ENCODE data around the gene SVIL.
"Not testable (repeated sequence)": the region's sequence is repeated elsewhere in the genome, so short reads cannot be mapped to it uniquely, and the experiment has no call there.

The SVIL gene

DNA sequence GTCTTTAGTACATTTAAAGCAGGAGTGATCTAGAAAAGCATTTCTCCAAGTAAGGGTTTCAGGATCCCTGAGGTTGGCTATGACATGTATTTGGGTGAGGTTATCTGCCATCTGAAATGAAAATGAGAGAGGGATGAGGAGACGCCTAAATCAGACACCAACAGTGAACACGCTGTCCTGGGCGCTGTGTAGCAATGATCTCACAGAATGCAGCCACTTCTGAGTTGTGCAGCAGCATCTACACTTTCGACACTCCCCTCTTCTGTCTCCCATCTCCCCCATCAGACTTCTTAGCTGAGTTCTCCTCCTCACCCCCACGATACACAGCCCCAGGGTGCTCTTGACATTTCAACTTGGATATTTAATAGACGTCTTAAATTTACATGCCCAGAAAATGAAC lies 95.4 kb downstream of the SVIL start:
- DNase-seq, result no peak

DNA sequence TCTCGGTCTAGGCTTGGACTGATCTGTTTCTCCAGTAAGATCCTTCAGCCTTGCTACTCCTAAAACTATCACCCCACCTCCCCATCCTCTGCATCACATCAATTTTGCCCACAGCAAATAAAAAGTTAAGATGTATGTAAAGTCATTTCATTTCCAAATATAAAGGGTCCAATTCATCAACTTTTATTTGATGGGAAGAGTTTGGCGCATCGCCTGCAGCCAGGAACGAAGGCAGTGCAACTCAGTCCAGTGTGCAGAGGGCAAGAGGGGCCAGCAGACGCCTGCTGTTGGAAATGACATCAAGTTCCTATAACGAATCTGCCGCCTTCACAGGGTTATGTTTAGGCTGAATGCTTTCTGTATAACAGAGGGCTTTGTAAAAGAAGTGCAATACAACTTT lies 97.0 kb downstream of the SVIL start:
- DNase-seq, result no peak

GRCh38 chr10:29536691-29537090 lies 98.1 kb downstream of the SVIL start:
- DNase-seq, result not testable (repeated sequence)

- DNase-seq, result no peak
Measured at GRCh38 chr10:29535778-29536453, 98.9 kb downstream of the SVIL start.

- no peak for DNase-seq
Measured at GRCh38 chr10:29535012-29535777, 99.6 kb downstream of the SVIL start.

- no peak for DNase-seq
Measured at GRCh38 chr10:29534590-29534989, 100.2 kb downstream of the SVIL start.

DNA sequence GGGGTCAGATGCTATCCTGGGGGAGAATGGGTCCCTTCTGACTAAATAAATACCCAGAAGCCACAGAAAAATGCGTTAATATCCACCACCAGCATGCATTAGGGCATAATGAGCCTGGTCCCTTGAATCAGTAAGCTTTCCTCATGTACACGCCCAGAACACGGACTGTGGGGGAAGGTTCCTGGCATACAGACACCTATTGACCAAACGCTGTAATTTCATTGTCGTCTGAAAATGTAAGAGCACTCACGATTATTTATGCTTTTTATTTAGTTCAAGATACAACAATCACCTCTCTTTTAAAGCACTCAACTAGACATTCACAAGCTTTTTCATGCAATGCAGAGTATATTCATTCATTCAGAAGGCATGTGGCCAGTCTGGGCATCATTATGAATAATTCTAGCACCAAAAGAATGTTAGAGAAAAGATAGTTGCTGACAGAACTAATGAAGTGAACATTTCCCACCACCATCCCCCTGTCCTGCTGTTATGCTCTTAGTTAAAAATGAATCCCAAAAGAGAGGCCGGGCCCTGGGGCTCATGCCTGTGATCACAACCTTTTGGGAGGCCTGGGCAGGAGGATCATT lies 101.0 kb downstream of the SVIL start:
- DNase-seq, result no peak

- no peak for DNase-seq
Measured at GRCh38 chr10:29533046-29533445, 101.7 kb downstream of the SVIL start.

DNA sequence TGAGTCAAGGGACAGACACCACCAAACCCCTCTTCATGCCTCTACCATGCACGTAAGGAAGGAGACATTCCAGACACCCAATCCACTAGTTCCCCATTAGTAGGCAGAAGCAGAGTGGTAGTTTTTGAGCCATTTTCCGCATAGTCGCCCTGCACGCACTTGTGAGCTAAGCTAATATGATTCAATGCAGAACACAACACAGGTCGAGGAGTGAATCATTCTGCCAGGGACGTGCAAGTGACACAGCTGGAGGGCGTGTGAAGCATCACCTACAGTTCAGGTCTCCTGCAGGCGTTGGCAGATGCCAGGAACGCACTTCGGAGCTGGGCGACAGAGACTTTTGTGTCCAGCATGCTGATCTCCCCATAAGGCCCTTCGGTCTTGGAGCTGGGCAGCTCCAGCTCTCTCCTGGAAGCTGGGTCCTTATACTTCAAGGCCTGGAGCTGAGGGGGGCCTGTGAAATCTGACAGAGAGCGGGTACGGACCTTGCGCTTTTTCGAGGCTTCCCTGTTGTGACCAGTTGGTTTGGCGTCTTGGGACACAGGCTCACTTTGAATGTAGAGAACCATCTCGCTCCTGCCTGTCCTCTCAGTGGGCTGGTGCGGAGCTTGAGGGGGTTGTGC lies 102.4 kb downstream of the SVIL start:
- DNase-seq, result no peak

DNA sequence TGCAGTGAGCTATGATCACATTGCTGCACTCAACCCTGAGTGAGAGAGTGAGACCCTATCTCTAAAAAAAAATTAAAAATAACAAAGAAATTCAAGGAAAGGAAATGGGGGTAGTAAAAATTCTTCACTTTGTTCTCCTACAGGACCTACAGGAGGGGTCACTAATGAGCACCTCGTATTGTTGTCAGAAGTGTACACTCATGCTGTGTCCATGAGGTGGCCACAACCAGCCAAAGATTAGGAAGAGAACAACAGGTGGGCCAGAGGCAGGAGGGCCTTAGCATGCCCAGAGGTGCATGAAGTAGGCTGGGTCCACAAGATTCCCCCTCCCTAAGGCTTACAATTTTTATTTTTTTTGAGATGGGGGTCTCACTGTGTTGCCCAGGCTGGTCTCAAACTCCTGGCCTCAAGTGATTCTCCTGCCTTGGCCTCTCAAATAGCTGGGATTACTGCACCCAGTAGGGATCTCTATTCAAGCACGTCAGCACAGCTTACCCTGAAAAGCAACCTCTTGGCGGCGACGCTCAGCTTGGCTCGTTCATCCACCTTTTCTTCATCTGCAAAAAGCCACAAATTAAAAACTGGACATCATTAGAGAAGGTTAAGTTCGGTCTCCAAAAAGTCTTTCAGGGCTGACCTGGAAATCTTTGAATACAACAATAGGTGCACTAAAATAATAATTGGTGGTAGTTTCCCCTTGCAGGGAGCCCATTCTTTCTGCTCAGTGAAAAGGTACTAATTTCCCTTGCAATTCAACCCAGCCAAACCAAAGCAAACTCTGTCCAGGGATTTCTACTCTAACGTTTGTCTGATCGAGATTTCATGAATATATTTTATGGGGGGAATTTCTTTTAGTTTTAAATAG lies 104.4 kb downstream of the SVIL start:
- no peak for DNase-seq

- DNase-seq, result no peak
Measured at GRCh38 chr10:29529146-29529545, 105.6 kb downstream of the SVIL start.

- no peak for DNase-seq
Measured at GRCh38 chr10:29525762-29526161, 109.0 kb downstream of the SVIL start.

- no peak for DNase-seq
Measured at GRCh38 chr10:29524720-29525119, 110.1 kb downstream of the SVIL start.

DNA sequence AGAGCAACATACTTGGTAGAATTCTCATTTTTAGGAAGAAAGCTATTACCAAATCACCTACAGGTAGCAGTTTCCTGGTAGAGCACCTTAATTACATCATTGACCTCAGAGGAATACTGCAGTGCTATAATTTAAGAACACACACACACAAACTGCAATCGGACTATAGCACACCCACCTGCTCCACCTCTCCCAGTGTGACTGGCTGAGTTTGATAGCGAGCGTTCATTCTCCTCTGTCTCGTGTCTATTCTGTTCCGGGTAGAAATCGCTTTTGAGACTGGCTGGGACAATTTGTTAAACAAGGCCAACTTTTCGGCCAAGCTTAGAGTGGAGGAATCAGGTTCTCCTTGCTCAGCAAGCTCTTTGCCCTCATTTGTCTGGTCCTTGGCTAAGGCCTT lies 110.5 kb downstream of the SVIL start:
- no peak for DNase-seq

DNA sequence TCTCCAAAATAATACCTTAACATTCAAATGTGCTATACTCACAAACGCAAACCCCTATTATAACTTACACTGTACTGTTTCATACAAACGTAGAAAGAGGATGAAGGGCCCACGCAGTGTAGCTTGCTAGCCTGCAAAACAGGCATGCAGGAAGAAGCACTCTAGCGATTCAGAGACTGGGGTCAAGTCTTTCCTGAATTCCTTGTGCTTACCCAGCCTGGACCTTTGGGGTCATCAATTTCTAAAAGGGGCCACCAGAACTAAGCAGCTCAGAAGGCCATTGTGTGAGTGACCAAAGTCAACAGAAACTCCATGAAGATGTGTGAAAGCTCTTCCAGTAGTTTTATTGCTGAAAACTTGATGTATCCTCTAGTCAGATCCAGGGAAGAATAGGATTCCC lies 111.9 kb downstream of the SVIL start:
- DNase-seq, result no peak

DNA sequence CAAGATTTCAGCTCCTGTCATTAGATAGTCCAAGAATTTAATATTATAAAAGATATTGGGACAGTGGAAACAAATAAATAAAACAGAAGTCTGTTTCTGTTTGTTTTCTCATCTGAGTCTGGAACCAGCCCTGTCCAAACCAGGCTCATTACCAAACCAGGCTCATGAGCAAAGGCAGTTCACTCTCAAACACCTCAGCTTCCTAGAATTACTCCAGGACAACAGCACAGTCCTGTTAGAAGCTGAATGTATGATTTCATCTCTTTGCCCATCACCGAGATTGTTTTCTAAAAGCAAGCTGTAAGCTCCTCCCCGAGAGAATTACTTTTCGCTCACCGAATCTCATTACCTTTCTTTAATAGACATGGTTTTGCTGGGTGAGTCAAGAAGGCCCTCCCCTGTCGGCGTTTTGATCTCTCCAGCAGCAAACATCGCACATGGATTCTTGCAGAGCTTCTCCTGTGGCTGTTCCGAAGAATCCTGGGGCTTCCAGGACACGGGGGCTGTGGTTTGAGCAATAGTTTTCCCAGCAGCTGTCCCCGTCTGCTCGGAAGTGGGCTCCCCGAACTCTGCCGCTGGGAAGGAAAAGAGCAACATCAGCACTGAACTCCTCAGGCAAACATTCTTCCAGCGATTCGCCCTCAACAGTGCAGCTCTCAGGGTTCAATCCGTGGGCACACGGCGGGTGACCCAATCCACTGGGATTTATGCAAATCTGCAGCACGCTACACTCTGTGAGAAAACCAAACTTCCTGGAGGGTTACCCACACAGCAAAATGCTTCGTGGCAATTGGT lies 112.5 kb downstream of the SVIL start:
- DNase-seq, result no peak

GRCh38 chr10:29519659-29520058 lies 115.1 kb downstream of the SVIL start:
- DNase-seq, result no peak

GRCh38 chr10:29517352-29517923 lies 117.3 kb downstream of the SVIL start:
- no peak for DNase-seq

DNA sequence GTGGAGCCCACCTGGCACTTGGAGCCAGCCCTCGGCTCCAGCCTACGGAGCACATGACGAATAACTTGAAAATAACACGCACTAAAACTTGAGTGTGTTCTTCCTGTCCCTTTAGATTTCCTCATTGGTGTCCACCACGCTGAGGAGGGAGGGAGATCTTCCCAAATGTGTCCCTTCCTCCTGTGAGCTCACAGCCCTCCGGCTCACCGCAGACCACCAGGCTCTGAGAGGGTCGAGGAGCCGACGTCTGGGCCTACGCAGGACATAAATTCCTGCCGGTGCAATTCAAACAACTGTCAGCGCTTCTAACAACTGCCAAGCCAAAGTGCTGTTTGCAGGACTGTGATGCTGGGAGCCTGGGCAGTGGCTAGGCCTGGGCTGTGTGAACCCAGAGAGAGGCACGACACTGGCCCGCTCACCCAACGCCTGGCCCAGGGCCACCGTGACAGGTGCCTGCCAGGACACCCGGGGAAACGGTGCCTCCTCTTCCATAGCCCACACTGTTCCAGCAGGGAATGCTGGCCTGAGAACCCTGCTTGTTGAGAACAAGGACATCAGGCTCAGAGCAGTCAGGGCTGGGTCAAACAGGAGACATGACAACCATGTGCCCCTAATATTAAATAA lies 118.3 kb downstream of the SVIL start:
- DNase-seq, result not testable (repeated sequence)

DNA sequence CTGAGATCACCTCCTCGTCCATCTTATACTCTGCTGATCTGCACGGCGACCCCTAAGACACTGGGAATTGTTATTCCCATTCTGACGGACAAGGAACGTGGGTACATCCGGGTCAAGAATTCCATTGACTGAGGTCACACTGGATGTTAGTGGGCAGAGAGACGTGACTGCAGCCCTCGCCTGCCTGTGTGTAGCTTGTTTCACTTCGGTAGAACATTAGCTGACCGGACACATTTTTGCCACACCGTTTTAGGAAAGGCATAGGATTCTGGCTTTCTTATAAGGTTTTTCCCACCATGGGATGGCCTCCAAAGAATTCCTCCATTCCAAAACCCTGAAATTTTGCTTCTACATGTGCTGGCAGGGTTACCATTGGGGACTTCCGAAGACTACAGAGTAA lies 118.9 kb downstream of the SVIL start:
- DNase-seq, result not testable (repeated sequence)

- not testable (repeated sequence) for DNase-seq
Measured at GRCh38 chr10:29515104-29515503, 119.7 kb downstream of the SVIL start.
